Heart left ventricle (tissue), 13 donors: Measurements from ENCODE around the gene CHIA.

Experiments
- CTCF ChIP-seq, 12 donors: fragments of 200-600 bp; sonication (generic) in 4 of 12; IDR thresholded peaks; one replicate each; pipeline versions ENCODE4 v1.5.0 to v1.8.0; 2018 to 2022; ENCODE audit warnings: antibody characterized with exemption in 12 of 12, mild to moderate bottlenecking in 5 of 12
- POLR2A ChIP-seq, 2 donors: fragments of 450-650 bp; IDR thresholded peaks; one replicate each; pipeline ENCODE4 v1.6.1; 2017; ENCODE audit warnings: antibody characterized with exemption in 2 of 2, mild to moderate bottlenecking in 2 of 2, moderate library complexity in 2 of 2
- donor health status: ischemic (EF 13 %, LVEDD 7.1; RV severe dilation, severe dysfunction).
- donor health status: DM: no; HTN: yes; CAD: no.
- donor health status: DM: no; HTN: no; CAD: no.
- donor health status: ischemic (EF 25% LVEDD 6.9; RV normal size, moderate dysfunction).
- donor health status: ischemic (EF 25% LVEDD 5.7; RV mildly dilated, moderate dysfunction).
- donor health status: ischemic (EF 35%, LVEDD 5.7; RV mildly dilated, moderate dysfunction).
- donor health status: nonischemic (EF 11% LVEDD 7.7; RV severe dilation, severe dysfunction).
- donor health status: DM: yes; HTN: yes; CAD: no.
- donor health status: PGD.
- donor health status: ischemic (EF 29% LVEDD 5.4; RV normal size, mild dysfunction).
- donor health status: nonischemic (EF 23%, LVEDD 6.1; RV moderate dilation, normal function).

DNA sequence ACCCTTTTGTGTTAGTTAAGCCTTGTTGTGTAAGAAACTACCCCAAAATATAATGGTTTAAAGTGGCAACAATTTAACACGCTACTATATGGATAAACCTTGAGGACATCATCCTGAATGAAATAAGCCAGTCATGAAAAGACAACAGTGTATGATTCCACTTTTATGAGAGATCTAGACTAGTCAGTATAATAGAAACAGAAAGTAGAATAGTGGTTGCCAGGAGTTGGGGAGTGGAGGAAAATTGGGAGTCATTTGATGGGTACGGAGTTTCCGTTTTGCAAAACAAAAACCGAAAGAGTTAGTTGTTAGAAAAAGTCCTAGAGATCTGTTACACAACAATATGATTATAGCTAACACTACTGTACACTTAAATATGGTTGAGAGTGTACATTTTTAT is 16.0 kb upstream of the CHIA start:
- no peak for TF ChIP-seq POLR2A (IDR thresholded peaks at IDR 0.05)
- TF ChIP-seq CTCF (IDR thresholded peaks at IDR 0.05) = no peak
